SW480 (cell line): ENCODE data around the gene KRTAP8-1.

Source experiments
- DNase-seq: peaks from one replicate; pipeline ENCODE4 v3.0.0-alpha.2; 2016; ENCODE audit warnings: low spot score

The KRTAP8-1 gene

GRCh38 chr21:30813174-30813573, at the start of gene KRTAP8-1:
TSS of gene KRTAP8-1 (minus strand) at chr21:30813274. CDS start at chr21:30813220, 54 bp downstream.
- DNase-seq: no peak

- DNase-seq: no peak
Observed at GRCh38 chr21:30847627-30848500, 34.8 kb upstream of the KRTAP8-1 start.

- no peak for DNase-seq
Observed at GRCh38 chr21:30842990-30843389, 29.9 kb upstream of the KRTAP8-1 start.

- DNase-seq: peak; percentile 66
Observed at GRCh38 chr21:30839304-30839703, 26.2 kb upstream of the KRTAP8-1 start.

GRCh38 chr21:30838536-30838935, 25.5 kb upstream of the KRTAP8-1 start:
- no peak for DNase-seq

GRCh38 chr21:30831194-30831765, 18.2 kb upstream of the KRTAP8-1 start:
- DNase-seq: peak; percentile 26

GRCh38 chr21:30829659-30830058, 16.6 kb upstream of the KRTAP8-1 start, which contains the start of gene KRTAP7-1:
TSS of gene KRTAP7-1 (minus strand) at chr21:30829759. CDS start at chr21:30829698, 61 bp downstream.
- DNase-seq: no peak

- peak; percentile 16 for DNase-seq
Observed at GRCh38 chr21:30818837-30819610, 6.0 kb upstream of the KRTAP8-1 start.

- DNase-seq: no peak
Observed at GRCh38 chr21:30800605-30801004, 12.5 kb downstream of the KRTAP8-1 start.

- DNase-seq: no peak
Observed at GRCh38 chr21:30793581-30794314, 19.3 kb downstream of the KRTAP8-1 start.

- DNase-seq: no peak
Observed at GRCh38 chr21:30779249-30779648, 33.8 kb downstream of the KRTAP8-1 start.

GRCh38 chr21:30769724-30770431, 43.2 kb downstream of the KRTAP8-1 start:
- no peak for DNase-seq
